Upper lobe of right lung (tissue), 1 donor: ENCODE measurements around the gene ALKBH4. TPM values are rescaled to one million over a fixed set of nuclear protein-coding genes. Genes with fewer than 3 reads are reported as not detected.

Experiments
- ATAC-seq: fragments of 200-7000 bp; cut with Tn5 transposase; one replicate; pipeline ENCODE4 v1.9.1; 2020; ENCODE audit warnings: mild to moderate bottlenecking, moderate library complexity
- DNase-seq: peaks from one replicate; pipeline ENCODE4 v3.0.0-alpha.2; 2020
- H3K27ac ChIP-seq: fragments of 200-600 bp; one replicate; pipeline ENCODE4 v1.8.0; 2022
- H3K27me3 ChIP-seq: fragments of 200-600 bp; one replicate; pipeline ENCODE4 v1.8.0; 2022; ENCODE audit warnings: mild to moderate bottlenecking
- H3K36me3 ChIP-seq: fragments of 200-600 bp; one replicate; pipeline ENCODE4 v1.8.0; 2022
- H3K4me1 ChIP-seq: fragments of 200-600 bp; one replicate; pipeline ENCODE4 v1.8.0; 2022
- H3K4me3 ChIP-seq: fragments of 200-600 bp; one replicate; pipeline ENCODE4 v1.8.0; 2022; ENCODE audit warnings: mild to moderate bottlenecking
- H3K9me3 ChIP-seq: fragments of 200-600 bp; one replicate; pipeline ENCODE4 v1.8.0; 2022
- CTCF ChIP-seq: fragments of 200-600 bp; IDR thresholded peaks from one replicate; pipeline ENCODE4 v1.8.0; 2022; ENCODE audit warnings: antibody characterized with exemption
- intact Hi-C: fragments of 100-400 bp; cut with DNase I; formaldehyde crosslinking; loops from one replicate; pipeline ENCODE4 v1.11.0; 2022
- total RNA-seq: library from RNA; stranded (reverse); fragmentation: NEBNext Ultra II Directional; extraction: Animal tissue kit (Norgen Biotek cat#: 25700); gene quantifications from one replicate; pipeline ENCODE4 v1.2.1, GENCODE V29; 2021
- donor health status: DM: no; HTN: yes; CAD: no; lungs with severe emphysema.

ALKBH4 gene
- total RNA-seq, 1 donor from 2014 or later: 7.4 TPM

GRCh38 chr7:102473271-102473991 lies 8.8 kb upstream of the ALKBH4 start:
- Histone ChIP-seq H3K27me3 (no peaks in the 10 kb centered on the region), H3K27ac (no peak overlapping the region), H3K9me3 (no peaks in the 10 kb centered on the region), H3K36me3 (peaks cover 22% of the 10 kb centered on the region), H3K4me3 (no peak overlapping the region), H3K4me1 (peaks cover 4% of the 10 kb centered on the region)
- ATAC-seq: no peak
- no peak for TF ChIP-seq CTCF
- intact Hi-C loops: no loop called here
- no peak for DNase-seq

GRCh38 chr7:102472126-102473041 lies 7.7 kb upstream of the ALKBH4 start:
- no peak overlapping the region for H3K27ac ChIP-seq
- no peak for DNase-seq
- no peak overlapping the region for H3K4me3 ChIP-seq
- no peaks in the 10 kb centered on the region for H3K27me3 ChIP-seq
- no peaks in the 10 kb centered on the region for H3K4me1 ChIP-seq
- no peaks in the 10 kb centered on the region for H3K9me3 ChIP-seq
- no peak for TF ChIP-seq CTCF
- no peak for ATAC-seq
- intact Hi-C loops: no loop called here
- H3K36me3 ChIP-seq: peaks cover 22% of the 10 kb centered on the region

- no peaks in the 10 kb centered on the region for H3K27me3 ChIP-seq
- H3K36me3 ChIP-seq: peaks cover 22% of the 10 kb centered on the region
- no peaks in the 10 kb centered on the region for H3K9me3 ChIP-seq
- no peak for DNase-seq
- no peak overlapping the region for H3K27ac ChIP-seq
- TF ChIP-seq CTCF: no peak
- H3K4me1 ChIP-seq: no peaks in the 10 kb centered on the region
- intact Hi-C loops: no loop called here
- H3K4me3 ChIP-seq: no peak overlapping the region
- ATAC-seq: no peak
Measured at GRCh38 chr7:102471791-102472125, 7.1 kb upstream of the ALKBH4 start.

- H3K27me3 ChIP-seq: no peaks in the 10 kb centered on the region
- no peak for ATAC-seq
- H3K4me3 ChIP-seq: no peak overlapping the region
- peaks cover 11% of the 10 kb centered on the region for H3K4me1 ChIP-seq
- intact Hi-C loops: loop anchor here (10.0 kb wide), 1 partner anchor 55 kb away; no protein-coding TSS in a partner anchor
- no peaks in the 10 kb centered on the region for H3K9me3 ChIP-seq
- DNase-seq: no peak
- no peak overlapping the region for H3K27ac ChIP-seq
- H3K36me3 ChIP-seq: peaks cover 17% of the 10 kb centered on the region
- no peak for TF ChIP-seq CTCF
Measured at GRCh38 chr7:102469972-102470825, 5.5 kb upstream of the ALKBH4 start.

- TF ChIP-seq CTCF: no peak
- Histone ChIP-seq H3K4me3 (no peak overlapping the region), H3K27me3 (no peaks in the 10 kb centered on the region), H3K27ac (no peak overlapping the region), H3K36me3 (peaks cover 16% of the 10 kb centered on the region), H3K9me3 (no peaks in the 10 kb centered on the region), H3K4me1 (peaks cover 11% of the 10 kb centered on the region)
- DNase-seq (no peak), ATAC-seq (no peak)
- intact Hi-C loops: loop anchor here (10.0 kb wide), 1 partner anchor 55 kb away; no protein-coding TSS in a partner anchor
Measured at GRCh38 chr7:102469351-102469971, 4.8 kb upstream of the ALKBH4 start.
